Muscle of back (tissue), 11 donors: ENCODE data around the gene RAB38. TPM values are rescaled to one million over a fixed set of nuclear protein-coding genes. Genes with fewer than 3 reads are reported as not detected.

ENCODE experiments used
- DNase-seq, 3 donors: peaks; one replicate each; pipeline versions ENCODE4 v3.0.0 to v3.0.0-alpha.2; 2013
- polyA plus RNA-seq, 10 donors: library from polyadenylated mRNA; unstranded; fragments of 120-200 nt; gene quantifications; one replicate each; pipeline ENCODE4 v1.2.1, GENCODE V29; 2013; ENCODE audit not compliant: insufficient read length in 10 of 10

Gene RAB38
- polyA plus RNA-seq, 10 donors: 1.3 to 7.1 (median 1.5) TPM

DNA sequence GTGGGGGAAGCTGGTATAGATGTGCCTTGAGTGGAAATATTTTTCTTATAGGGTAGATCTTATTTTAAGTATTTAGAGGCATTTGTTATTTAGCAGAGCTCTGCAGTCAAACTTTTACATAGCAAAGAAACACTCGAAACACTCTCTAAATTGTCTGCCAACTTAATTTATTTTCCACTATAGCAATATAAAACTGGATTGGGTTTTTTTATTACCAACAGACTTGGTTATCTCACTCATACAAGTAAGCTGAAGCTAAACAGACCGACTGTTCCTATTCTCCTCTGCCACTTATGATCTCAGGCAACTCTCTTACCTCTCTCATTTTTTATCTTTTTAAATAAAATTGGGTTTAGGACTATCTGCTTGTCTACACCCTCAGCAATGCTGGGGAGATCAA is 4.6 kb downstream of the RAB38 start:
- no peak for DNase-seq

GRCh38 chr11:88169881-88170280 is 5.4 kb downstream of the RAB38 start:
- no peak for DNase-seq

GRCh38 chr11:88169471-88169870 is 5.8 kb downstream of the RAB38 start:
- DNase-seq: no peak

- DNase-seq: no peak
Measured at GRCh38 chr11:88167853-88168252, 7.4 kb downstream of the RAB38 start.

DNA sequence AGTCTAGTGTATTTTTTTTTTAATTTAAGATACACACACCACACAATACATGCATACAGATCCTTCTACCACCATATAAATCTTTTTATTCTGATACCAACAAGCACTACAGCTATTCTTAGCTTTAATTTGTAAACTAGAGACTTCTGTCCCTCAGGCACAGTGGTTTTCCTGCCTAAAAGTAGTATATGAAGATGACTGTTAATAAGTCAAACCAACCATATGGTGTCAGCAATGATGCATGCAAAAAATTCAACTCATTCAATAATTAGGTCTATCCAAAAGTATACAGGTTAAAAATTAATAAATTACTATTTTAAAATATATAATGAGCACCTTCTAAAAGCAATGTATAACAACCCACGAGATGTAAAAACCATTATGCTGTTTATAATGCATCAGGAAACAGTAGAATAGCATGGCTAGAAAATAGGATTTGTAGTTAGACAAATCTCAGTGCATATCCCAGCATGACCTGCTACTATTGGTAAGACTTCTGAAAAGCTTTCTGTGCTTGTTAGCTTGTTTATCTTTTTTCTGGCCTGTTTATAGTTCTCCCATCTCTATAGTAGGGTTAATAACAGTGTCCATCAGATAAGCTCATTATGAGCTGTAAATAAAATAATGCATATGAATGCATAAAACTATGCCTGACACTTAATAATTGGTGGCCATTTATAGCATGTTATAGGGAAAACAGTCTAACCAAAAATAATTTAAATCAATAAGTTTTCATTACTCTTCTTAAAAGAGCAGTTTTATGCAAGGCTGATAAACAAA is 10.2 kb downstream of the RAB38 start:
- DNase-seq: no peak

DNA sequence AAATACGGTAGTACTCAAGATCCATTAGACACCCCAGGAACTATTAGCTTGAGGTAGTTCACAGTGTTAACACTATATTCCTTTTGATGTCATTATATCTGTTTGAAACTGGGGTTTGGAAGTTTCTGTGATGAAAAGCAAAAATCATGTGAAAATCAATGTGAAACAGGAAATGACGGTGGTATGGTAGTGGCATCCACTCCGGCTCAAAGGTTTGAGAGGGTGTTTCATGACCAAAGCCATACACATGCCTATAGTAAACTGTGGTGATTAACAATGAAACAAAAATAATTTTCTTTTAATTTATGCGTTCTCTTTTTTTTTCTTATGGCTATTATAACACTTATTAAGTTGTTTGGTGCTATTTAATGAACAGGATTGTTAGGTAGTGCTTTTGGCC is 10.9 kb downstream of the RAB38 start:
- DNase-seq: no peak

GRCh38 chr11:88158081-88158480 is 17.2 kb downstream of the RAB38 start:
- no peak for DNase-seq

GRCh38 chr11:88157370-88157769 is 17.9 kb downstream of the RAB38 start:
- DNase-seq: no peak

- DNase-seq: peak in 1 of 3 donors; percentile 13
Measured at GRCh38 chr11:88152381-88152780, 22.9 kb downstream of the RAB38 start.

DNA sequence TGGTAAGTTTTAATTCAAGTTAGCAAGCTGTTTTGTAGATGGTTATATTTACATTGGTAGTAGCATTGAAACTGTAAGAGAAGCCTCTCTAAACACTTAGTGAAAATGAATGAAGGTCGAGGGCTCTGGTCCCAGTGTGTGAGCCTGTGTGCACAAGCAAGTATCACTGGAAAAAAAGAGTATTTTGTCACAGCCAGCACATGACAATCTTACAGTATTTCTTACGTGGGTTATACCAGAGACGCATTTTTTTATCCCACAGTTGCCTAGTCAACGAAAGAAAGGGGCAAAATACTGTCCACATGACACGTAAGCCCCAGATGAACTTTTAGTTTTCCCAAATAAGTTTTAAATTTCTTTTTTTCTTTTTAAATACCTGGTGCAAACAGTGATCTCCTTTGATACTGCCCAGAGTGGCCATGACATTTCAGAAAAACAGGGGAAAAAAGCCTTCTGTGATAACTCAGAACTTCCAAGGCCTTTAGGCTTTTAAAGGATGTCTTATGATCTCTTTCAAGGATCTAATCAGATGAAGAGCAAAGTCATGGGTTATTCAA is 23.5 kb downstream of the RAB38 start:
- no peak for DNase-seq

DNA sequence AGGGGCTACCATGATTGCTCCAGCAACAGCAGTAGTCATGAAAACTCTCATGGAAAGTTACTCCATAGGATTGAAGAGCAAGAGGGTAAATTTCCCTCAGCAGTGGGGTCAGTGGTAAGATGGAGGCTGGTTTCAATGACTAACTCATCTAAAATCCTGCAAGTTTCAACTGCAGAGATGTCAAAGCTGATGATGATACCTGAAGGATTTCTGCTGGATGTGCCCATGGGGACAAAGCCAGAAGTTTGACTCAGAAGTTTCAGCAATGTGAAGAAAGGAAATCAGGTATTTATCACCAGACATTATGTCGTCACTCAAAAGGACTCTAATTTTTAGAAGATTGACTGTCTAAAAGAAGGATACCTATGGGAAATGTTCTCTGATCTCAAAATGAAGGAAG is 29.1 kb downstream of the RAB38 start:
- DNase-seq: no peak

DNA sequence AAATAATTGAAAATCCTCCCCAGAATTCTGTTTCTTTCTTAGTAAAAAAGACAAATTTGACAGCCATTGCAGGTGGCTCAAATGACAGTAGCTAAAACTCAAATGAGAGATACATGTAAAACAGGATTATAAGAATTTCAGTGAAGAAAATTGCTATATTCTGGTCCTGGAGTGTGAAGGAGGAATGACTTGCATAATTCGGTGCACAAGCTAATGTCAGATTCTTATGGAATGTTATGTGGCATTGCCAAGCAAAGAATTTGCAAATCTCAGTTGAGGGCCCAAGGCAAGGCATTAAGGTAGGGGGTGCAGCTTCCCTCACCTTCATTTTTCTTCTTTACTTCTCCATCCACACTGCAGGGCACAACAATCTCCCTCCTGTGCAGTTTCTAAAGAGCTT is 35.4 kb downstream of the RAB38 start:
- DNase-seq: no peak

DNA sequence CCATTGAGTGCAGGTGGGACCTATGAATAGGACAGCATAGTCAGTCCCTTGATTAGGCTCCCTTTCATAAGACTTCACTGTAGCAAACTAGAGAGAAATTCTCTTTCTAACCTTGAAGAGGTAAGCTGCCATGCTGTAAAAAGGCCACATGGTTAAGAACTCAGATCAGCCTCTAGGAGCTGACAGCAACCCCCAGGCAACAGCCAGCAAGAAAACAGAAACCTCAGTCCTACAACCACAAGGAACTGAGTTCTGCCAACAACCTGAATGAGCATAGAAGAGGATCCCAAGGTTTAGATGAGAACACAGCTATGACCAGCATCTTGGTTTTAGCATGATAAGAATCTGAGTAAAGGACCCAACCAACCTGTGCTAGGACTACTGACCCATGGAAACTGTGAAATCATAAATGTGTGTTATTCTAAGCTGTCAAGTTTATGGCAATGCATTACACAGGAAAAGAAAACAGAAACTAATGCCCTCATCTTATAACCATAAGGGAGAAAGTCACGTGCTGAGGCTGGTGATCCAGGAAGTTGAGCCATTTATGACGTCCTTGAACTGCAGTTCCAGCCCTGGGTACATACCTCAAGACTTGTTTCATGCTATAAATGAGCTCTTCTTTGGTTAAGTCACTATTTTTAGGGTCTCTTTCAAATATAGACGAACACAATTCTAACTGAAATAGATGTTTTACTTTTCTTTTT is 43.3 kb downstream of the RAB38 start:
- no peak for DNase-seq

- DNase-seq: no peak
Measured at GRCh38 chr11:88122956-88123355, 52.3 kb downstream of the RAB38 start.

GRCh38 chr11:88119561-88119960 is 55.7 kb downstream of the RAB38 start:
- peak in 1 of 3 donors; percentile 30 for DNase-seq

- no peak for DNase-seq
Measured at GRCh38 chr11:88117281-88117858, 57.9 kb downstream of the RAB38 start.

GRCh38 chr11:88115828-88116755 is 59.2 kb downstream of the RAB38 start:
- DNase-seq: no peak

GRCh38 chr11:88114486-88115045 is 60.7 kb downstream of the RAB38 start:
- peak in 1 of 3 donors; percentile 27 for DNase-seq

DNA sequence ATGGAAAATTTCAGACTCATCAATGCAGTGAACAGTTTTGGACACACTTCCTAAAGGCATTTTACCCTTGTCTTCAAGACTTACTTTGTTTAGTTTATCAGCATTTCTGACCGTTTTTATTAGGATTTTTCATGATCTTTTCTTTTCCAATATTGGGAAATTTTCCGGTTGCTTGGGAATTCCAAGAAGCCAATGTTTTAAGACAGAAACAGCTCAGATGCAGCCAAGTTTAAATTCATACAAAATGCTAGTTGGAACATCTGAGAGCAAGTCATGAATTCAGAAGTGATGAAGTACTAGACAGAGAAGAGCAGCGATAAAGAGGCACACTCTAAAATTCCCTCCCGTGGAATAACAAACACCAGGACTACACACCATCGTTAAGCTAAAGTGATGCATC is 68.6 kb downstream of the RAB38 start:
- DNase-seq: peak; percentile 29 to 69 (median 30)

DNA sequence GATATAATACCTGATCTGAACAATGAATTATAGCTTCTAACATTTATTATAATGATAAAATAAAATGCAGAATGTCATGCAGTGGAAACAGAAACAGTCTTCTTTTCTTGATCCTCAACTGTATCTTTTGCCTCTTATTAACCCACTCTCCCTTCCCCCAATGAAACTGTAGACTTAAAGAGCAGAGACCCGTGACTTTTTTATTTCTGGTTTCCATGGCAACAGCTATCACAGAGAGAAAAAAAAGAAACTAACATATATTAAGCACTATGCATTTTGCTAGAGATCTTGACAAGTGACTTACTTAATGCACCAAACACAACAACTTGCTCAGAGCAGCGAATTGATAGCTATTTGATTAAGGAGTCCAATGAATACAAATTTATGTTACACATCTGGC is 69.3 kb downstream of the RAB38 start:
- peak in 1 of 3 donors; percentile 22 for DNase-seq

GRCh38 chr11:88105526-88105925 is 69.7 kb downstream of the RAB38 start:
- DNase-seq: no peak
